ENCODE results near the gene GALE.
A peak's percentile ranks its signal among the peaks of the same experiment; 100 is the strongest.
"Not testable (repeated sequence)": the region's sequence is repeated elsewhere in the genome, so short reads cannot be mapped to it uniquely, and the experiment has no call there.

GALE gene

DNA sequence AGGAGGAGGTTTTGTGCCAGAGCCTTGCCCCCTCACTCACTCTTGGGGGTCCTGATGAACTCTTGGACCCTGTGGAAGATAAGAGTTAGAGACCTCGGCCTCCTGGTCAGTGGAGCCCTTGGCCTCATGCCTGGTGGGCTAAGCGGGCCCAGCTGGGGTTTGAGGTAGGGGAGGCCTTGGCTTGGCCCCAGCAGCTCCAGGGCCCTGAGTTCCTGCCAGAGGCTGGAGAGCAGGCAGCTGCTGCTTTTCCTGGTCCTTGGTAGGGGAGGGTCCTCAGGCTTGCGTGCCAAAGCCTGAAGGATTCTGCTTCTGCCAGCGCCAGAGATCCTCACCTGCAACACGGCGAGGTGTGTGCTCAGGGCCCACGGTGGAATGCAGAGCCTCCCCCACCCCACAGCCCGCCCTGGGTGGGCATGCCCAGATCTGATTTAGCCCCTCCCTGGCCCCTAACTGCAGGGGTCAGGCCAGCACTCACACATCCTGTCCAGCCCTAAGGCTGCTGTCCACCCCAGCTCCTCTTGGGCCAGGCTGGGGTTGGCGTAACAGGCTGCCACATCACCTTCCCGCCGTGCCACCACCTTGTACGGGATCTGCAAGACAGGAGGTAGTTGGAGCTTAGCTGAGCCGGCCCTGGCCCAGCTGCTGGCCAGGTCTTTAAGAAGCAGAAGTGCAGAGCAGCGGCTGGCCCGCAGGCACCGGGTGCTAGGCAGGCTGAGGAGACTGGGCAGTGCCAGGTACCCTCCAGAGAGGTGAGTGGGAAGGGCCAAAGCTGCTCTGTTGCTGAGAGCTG, 4.7 kb downstream of the GALE start:
- TF ChIP-seq, protein P1, sequence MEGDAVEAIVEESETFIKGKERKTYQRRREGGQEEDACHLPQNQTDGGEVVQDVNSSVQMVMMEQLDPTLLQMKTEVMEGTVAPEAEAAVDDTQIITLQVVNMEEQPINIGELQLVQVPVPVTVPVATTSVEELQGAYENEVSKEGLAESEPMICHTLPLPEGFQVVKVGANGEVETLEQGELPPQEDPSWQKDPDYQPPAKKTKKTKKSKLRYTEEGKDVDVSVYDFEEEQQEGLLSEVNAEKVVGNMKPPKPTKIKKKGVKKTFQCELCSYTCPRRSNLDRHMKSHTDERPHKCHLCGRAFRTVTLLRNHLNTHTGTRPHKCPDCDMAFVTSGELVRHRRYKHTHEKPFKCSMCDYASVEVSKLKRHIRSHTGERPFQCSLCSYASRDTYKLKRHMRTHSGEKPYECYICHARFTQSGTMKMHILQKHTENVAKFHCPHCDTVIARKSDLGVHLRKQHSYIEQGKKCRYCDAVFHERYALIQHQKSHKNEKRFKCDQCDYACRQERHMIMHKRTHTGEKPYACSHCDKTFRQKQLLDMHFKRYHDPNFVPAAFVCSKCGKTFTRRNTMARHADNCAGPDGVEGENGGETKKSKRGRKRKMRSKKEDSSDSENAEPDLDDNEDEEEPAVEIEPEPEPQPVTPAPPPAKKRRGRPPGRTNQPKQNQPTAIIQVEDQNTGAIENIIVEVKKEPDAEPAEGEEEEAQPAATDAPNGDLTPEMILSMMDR (conservative IDR thresholded peaks at IDR 0.05; ENCODE audit: low read length), result no peak
- no peak for DNase-seq (ENCODE audit: low read depth)

DNA sequence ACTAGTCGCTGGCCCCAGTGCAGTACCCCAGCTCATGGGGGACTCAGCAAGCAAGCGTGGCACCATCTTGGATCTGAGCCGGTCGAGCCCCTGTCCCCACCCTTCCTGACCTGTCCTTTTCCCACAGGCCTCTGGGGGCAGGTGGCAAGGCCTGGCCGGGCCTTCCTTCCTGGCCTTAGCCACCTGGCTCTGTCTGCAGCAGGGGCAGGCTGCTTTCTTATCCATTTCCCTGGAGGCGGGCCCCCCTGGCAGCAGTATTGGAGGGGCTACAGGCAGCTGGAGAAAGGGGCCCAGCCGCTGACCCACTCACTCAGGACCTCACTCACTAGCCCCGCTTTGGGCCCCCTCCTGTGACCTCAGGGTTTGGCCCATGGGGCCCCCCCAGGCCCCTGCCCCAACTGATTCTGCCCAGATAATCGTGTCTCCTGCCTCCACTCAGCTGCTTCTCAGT, 5.8 kb downstream of the GALE start:
- not testable (repeated sequence) for DNase-seq (ENCODE audit: low read depth); H3K4me3 ChIP-seq (ENCODE audit: low read length)

More for the DNA sequence above, 4.7 kb downstream of the GALE start:
- H3K4me3 ChIP-seq (ENCODE audit: low read length), result no peak overlapping the region

DNA sequence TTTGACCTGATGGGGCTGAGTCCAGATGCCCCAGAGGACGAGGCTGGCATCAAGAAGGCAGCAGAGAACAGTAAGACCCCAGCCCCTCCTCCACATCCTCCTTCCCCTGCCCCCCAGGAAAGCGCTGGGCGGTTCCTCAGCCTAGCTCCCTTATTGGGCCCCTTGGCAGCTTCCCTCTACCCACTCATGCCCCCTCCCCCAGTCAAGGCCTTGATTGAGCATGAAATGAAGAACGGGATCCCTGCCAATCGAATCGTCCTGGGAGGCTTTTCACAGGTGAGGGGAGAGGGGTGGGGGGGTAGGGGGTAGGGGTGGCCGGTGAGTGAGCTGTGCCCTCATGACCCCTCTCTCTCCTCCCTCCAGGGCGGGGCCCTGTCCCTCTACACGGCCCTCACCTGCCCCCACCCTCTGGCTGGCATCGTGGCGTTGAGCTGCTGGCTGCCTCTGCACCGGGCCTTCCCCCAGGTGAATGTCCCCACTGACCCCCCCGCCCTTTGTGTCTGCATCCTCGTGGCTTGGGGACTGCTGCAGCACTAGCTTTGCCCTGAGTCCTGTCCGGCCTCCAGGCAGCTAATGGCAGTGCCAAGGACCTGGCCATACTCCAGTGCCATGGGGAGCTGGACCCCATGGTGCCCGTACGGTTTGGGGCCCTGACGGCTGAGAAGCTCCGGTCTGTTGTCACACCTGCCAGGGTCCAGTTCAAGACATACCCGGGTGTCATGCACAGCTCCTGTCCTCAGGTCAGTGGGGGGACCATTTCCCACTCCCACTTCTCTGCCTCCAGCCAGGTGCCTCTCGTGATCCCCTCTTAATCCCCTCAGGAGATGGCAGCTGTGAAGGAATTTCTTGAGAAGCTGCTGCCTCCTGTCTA, 6.5 kb downstream of the GALE start:
- no peak overlapping the region for H3K4me3 ChIP-seq (ENCODE audit: low read length)

DNA sequence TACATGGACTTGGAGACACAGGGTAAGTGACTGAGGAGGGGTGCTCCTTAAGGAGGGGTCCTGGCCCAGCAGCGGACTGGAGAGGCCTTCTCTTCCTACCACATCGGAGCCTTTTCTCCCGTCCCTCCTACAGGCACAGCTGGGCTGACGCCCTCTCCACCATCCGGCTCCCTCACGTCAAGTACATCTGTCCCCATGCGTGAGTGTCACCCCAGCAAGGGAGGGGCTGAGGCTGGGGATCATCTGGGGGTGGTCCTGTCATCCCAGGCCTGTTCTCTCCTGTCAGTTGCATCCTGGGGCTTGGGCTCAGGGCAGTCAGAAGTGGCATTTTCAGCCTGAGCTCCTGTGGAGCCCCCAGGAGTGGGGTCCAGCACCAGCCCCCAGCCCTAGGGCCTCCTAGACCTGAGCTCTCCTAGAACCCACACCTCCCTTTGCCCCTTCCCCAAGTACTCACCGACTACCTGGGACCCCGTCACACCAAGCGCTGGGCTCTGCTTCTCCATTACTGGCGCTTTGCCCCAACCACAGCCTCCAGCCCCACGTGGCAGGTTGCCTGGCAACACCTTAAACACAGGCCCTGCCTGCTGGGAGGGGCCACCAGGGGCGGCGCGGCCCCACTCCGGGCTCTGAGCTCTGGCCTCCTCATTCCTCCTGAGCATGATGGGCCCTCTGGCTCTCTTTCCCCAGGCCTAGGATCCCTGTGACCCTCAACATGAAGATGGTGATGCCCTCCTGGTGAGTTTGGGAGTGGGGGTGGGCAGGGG, 7.4 kb downstream of the GALE start:
- no peak overlapping the region for H3K4me3 ChIP-seq (ENCODE audit: low read length)
- peak; percentile 34 for DNase-seq (ENCODE audit: low read depth)
- TF ChIP-seq, protein P1 (conservative IDR thresholded peaks at IDR 0.05; ENCODE audit: low read length), result no peak

More for the DNA sequence above, 6.5 kb downstream of the GALE start:
- DNase-seq (ENCODE audit: low read depth), result no peak
- TF ChIP-seq, protein P1 (conservative IDR thresholded peaks at IDR 0.05; ENCODE audit: low read length), result no peak

DNA sequence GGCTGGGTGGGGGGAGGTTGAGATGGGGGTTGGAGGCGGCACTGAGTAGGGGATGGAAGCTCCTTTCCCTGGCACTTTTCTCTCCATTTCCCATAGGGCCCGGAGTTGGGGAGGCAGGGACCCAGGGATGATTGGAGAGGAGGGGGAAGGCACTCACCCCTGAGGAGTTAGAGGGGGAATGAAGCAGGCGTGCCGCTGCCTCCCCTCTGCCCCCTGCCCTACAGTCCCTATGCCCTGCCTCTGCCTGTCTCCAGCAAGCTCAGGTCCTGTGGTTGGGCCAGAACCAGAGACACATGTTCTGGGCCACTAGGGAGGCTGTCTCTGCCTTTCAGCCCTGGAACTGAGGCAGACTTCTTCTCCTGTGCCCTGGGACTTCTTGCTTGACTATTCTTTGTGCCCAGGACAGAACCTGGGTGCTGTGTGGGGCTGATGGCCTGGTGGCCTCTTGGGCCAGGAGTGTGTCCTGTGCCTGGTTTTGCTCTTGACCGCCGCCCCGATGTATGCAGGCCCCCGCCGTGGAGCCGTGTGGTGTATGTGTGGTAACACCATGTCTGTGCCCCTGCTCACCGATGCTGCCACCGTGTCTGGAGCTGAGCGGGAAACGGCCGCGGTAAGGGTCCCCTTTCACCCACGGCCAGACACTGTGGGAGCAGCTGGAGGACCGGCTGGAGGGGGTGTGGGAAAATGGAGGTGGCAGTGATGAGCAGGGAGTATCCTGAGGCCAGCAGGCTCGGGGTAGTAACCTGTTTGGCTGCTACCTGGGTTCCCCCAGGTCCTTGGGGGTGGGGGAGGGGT, 8.2 kb downstream of the GALE start:
- H3K4me3 ChIP-seq (ENCODE audit: low read length), result peak overlapping the region; percentile 92
- TF ChIP-seq, protein P1 (conservative IDR thresholded peaks at IDR 0.05; ENCODE audit: low read length), result no peak
- no peak for DNase-seq (ENCODE audit: low read depth)

DNA sequence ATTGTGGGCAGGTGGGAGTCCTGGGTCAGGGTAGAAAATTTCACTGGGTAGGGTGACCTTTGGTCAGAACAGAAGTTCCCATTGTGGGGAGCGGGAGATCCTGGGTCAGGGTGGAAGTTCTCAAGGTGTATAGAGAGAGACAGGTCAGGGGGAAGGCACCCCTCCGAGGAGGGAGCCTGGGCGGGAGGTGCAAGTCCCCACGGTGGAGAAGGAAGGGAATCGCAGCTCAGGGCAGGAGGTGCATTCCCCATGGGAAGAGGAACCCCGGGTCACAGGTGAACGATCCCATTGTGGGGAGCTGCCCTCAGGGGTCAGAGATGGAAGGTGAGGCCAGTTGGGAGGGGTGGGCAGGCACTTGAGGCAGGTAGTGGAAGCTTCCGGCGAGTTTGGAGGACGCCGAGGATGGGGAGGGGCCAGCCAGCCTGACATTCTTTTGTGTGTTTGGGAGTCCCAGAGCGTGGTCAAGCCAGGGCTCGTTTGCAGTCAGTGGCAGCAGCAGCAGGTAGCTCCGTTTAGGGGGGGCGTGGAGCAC, 9.0 kb downstream of the GALE start:
- TF ChIP-seq, protein P1 (conservative IDR thresholded peaks at IDR 0.05; ENCODE audit: low read length), result no peak
- peak overlapping the region; percentile 92 for H3K4me3 ChIP-seq (ENCODE audit: low read length)
- DNase-seq (ENCODE audit: low read depth), result no peak

Measured in AG10803 (cell line).